ENCODE data around the gene SPAG4.

SPAG4 gene

GRCh38 chr20:35625584-35626385 lies 10.2 kb downstream of the SPAG4 start:
- DNase-seq (ENCODE audit: insufficient read length, low spot score) = no peak
- FAIRE-seq = no peak
- TF ChIP-seq, protein P1, sequence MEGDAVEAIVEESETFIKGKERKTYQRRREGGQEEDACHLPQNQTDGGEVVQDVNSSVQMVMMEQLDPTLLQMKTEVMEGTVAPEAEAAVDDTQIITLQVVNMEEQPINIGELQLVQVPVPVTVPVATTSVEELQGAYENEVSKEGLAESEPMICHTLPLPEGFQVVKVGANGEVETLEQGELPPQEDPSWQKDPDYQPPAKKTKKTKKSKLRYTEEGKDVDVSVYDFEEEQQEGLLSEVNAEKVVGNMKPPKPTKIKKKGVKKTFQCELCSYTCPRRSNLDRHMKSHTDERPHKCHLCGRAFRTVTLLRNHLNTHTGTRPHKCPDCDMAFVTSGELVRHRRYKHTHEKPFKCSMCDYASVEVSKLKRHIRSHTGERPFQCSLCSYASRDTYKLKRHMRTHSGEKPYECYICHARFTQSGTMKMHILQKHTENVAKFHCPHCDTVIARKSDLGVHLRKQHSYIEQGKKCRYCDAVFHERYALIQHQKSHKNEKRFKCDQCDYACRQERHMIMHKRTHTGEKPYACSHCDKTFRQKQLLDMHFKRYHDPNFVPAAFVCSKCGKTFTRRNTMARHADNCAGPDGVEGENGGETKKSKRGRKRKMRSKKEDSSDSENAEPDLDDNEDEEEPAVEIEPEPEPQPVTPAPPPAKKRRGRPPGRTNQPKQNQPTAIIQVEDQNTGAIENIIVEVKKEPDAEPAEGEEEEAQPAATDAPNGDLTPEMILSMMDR (IDR thresholded peaks at IDR 0.05; ENCODE audit: insufficient read depth, missing control alignments) = no peak

DNA sequence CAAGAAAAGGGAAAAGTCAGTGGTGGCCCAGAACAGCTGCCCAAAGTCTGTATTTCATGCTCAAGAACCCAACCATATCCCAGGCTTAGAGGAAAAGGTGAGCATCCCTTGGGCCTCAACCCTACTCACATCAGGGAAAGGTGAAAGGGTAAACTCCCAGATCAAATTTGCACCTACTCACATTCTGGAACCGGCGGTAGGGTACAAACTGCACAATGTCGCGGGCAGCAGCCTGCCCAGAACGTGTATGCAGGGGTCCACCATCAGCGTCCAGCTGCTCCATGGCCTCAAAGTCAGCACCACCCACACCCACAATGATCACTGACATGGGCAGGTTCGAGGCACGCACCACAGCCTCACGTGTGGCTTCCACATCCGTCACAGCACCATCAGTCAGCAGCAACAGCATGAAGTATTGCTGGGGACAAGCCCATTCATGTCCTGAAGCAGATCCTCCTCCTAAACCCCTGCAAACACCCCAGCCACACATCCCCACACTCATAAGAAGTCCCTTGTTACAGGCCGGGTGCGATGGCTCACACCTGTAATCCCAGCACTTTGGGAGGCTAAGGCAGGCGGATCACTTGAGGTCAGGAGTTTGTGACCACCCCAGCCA lies 10.9 kb downstream of the SPAG4 start:
- DNase-seq (ENCODE audit: insufficient read length, low spot score) (no peak), FAIRE-seq (no peak)
- TF ChIP-seq, protein P1 (IDR thresholded peaks at IDR 0.05; ENCODE audit: insufficient read depth, missing control alignments) = no peak

GRCh38 chr20:35627121-35627520 lies 11.5 kb downstream of the SPAG4 start:
- FAIRE-seq = no peak
- DNase-seq (ENCODE audit: insufficient read length, low spot score) = no peak
- TF ChIP-seq, protein P1 (IDR thresholded peaks at IDR 0.05; ENCODE audit: insufficient read depth, missing control alignments) = no peak

GRCh38 chr20:35629427-35630145 lies 14.0 kb downstream of the SPAG4 start:
- FAIRE-seq = no peak
- no peak for DNase-seq (ENCODE audit: insufficient read length, low spot score)
- TF ChIP-seq, protein P1 (IDR thresholded peaks at IDR 0.05; ENCODE audit: insufficient read depth, missing control alignments) = no peak

DNA sequence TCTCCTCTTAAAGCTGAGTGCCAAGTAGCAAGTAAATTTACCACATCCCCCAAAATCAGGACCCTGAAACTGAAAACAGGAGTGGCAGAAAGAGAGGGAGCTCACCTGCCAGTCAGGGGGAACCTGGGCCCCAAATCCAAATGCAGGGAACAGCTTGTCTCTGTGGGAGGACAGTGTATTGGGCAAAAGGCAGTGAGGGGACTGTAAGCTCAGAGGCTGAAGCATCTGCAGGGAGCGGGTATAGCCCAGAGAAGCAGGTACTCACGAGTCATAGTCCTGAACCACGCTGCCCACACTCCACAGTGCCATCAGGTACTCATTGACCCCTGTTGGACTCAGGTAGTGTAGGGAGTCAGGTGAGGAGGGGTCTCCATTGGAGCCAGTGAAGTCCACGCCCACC lies 15.0 kb downstream of the SPAG4 start:
- TF ChIP-seq, protein P1 (IDR thresholded peaks at IDR 0.05; ENCODE audit: insufficient read depth, missing control alignments) = no peak
- FAIRE-seq (no peak), DNase-seq (ENCODE audit: insufficient read length, low spot score) (no peak)

GRCh38 chr20:35632539-35633115 lies 17.0 kb downstream of the SPAG4 start:
- no peak for FAIRE-seq
- no peak for DNase-seq (ENCODE audit: insufficient read length, low spot score)
- TF ChIP-seq, protein P1 (IDR thresholded peaks at IDR 0.05; ENCODE audit: insufficient read depth, missing control alignments) = no peak
